T-helper 1 cell treated with Interleukin-12 subunit alpha and Interleukin-12 subunit beta and Interleukin-4 antibody, amounts not matched to agents 30 μg/mL and 1 μg/mL, for 36 hours (primary cell): Measurements from ENCODE around the gene ITGA8.

Source experiments
- H3K27ac Mint-ChIP-seq: one replicate; pipeline ENCODE4 v1.8.0; 2021; ENCODE audit warnings: mild to moderate bottlenecking, mixed read lengths
- H3K27me3 Mint-ChIP-seq: one replicate; pipeline ENCODE4 v1.8.0; 2021; ENCODE audit warnings: low read depth, mixed read lengths
- H3K36me3 Mint-ChIP-seq: one replicate; pipeline ENCODE4 v1.8.0; 2021; ENCODE audit warnings: low read depth, mixed read lengths
- H3K4me1 Mint-ChIP-seq: one replicate; pipeline ENCODE4 v1.8.0; 2021; ENCODE audit warnings: low read depth, mixed read lengths
- H3K4me3 Mint-ChIP-seq: one replicate; pipeline ENCODE4 v1.8.0; 2021; ENCODE audit warnings: mild to moderate bottlenecking, moderate library complexity, mixed read lengths
- H3K9me3 Mint-ChIP-seq: one replicate; pipeline ENCODE4 v1.8.0; 2021; ENCODE audit warnings: mixed read lengths

ITGA8 gene

GRCh38 chr10:15630353-15630752 lies 89.4 kb downstream of the ITGA8 start:
- H3K4me1 Mint-ChIP-seq: no peaks in the 10 kb centered on the region
- H3K36me3 Mint-ChIP-seq: no peaks in the 10 kb centered on the region
- H3K27ac Mint-ChIP-seq: no peak overlapping the region
- no peak overlapping the region for H3K4me3 Mint-ChIP-seq
- H3K9me3 Mint-ChIP-seq: no peaks in the 10 kb centered on the region
- no peaks in the 10 kb centered on the region for H3K27me3 Mint-ChIP-seq

GRCh38 chr10:15627617-15628196 lies 92.0 kb downstream of the ITGA8 start:
- H3K4me1 Mint-ChIP-seq: no peaks in the 10 kb centered on the region
- no peak overlapping the region for H3K4me3 Mint-ChIP-seq
- H3K36me3 Mint-ChIP-seq: no peaks in the 10 kb centered on the region
- H3K27ac Mint-ChIP-seq: no peak overlapping the region
- H3K9me3 Mint-ChIP-seq: no peaks in the 10 kb centered on the region
- H3K27me3 Mint-ChIP-seq: no peaks in the 10 kb centered on the region

- Mint-ChIP-seq H3K4me3 (no peak overlapping the region), H3K27me3 (no peaks in the 10 kb centered on the region), H3K4me1 (no peaks in the 10 kb centered on the region), H3K9me3 (no peaks in the 10 kb centered on the region), H3K27ac (no peak overlapping the region), H3K36me3 (no peaks in the 10 kb centered on the region)
Observed at GRCh38 chr10:15626937-15627336, 92.8 kb downstream of the ITGA8 start.

GRCh38 chr10:15625261-15625660 lies 94.5 kb downstream of the ITGA8 start:
- Mint-ChIP-seq H3K4me1 (no peaks in the 10 kb centered on the region), H3K4me3 (no peak overlapping the region), H3K27me3 (no peaks in the 10 kb centered on the region), H3K9me3 (no peaks in the 10 kb centered on the region), H3K36me3 (no peaks in the 10 kb centered on the region), H3K27ac (no peak overlapping the region)

- no peaks in the 10 kb centered on the region for H3K4me1 Mint-ChIP-seq
- no peak overlapping the region for H3K27ac Mint-ChIP-seq
- H3K9me3 Mint-ChIP-seq: no peaks in the 10 kb centered on the region
- H3K4me3 Mint-ChIP-seq: no peak overlapping the region
- no peaks in the 10 kb centered on the region for H3K27me3 Mint-ChIP-seq
- no peaks in the 10 kb centered on the region for H3K36me3 Mint-ChIP-seq
Observed at GRCh38 chr10:15624401-15625196, 95.1 kb downstream of the ITGA8 start.

GRCh38 chr10:15620836-15621515 lies 98.7 kb downstream of the ITGA8 start:
- Mint-ChIP-seq H3K36me3 (no peaks in the 10 kb centered on the region), H3K4me3 (no peak overlapping the region), H3K9me3 (no peaks in the 10 kb centered on the region), H3K27ac (no peak overlapping the region), H3K27me3 (no peaks in the 10 kb centered on the region), H3K4me1 (no peaks in the 10 kb centered on the region)

GRCh38 chr10:15620337-15620736 lies 99.4 kb downstream of the ITGA8 start:
- H3K4me3 Mint-ChIP-seq: no peak overlapping the region
- H3K4me1 Mint-ChIP-seq: no peaks in the 10 kb centered on the region
- H3K27ac Mint-ChIP-seq: no peak overlapping the region

GRCh38 chr10:15609246-15609645 lies 110.5 kb downstream of the ITGA8 start:
- Mint-ChIP-seq H3K4me1 (no peaks in the 10 kb centered on the region), H3K4me3 (no peak overlapping the region), H3K27ac (no peak overlapping the region), H3K9me3 (no peaks in the 10 kb centered on the region), H3K27me3 (no peaks in the 10 kb centered on the region), H3K36me3 (no peaks in the 10 kb centered on the region)

More at GRCh38 chr10:15620337-15620736, 99.4 kb downstream of the ITGA8 start:
- Mint-ChIP-seq H3K36me3 (no peaks in the 10 kb centered on the region), H3K27me3 (no peaks in the 10 kb centered on the region), H3K9me3 (no peaks in the 10 kb centered on the region)

GRCh38 chr10:15606377-15606776 lies 113.3 kb downstream of the ITGA8 start:
- Mint-ChIP-seq H3K27ac (no peak overlapping the region), H3K4me1 (no peaks in the 10 kb centered on the region), H3K9me3 (no peaks in the 10 kb centered on the region), H3K4me3 (no peak overlapping the region), H3K27me3 (peaks cover under 1% of the 10 kb centered on the region), H3K36me3 (no peaks in the 10 kb centered on the region)

- H3K36me3 Mint-ChIP-seq: no peaks in the 10 kb centered on the region
- no peaks in the 10 kb centered on the region for H3K4me1 Mint-ChIP-seq
- H3K4me3 Mint-ChIP-seq: no peak overlapping the region
Observed at GRCh38 chr10:15605740-15606369, 113.9 kb downstream of the ITGA8 start.

GRCh38 chr10:15603446-15604011 lies 116.2 kb downstream of the ITGA8 start:
- Mint-ChIP-seq H3K9me3 (no peaks in the 10 kb centered on the region), H3K27me3 (peaks cover 5% of the 10 kb centered on the region), H3K4me3 (no peak overlapping the region), H3K36me3 (no peaks in the 10 kb centered on the region), H3K27ac (no peak overlapping the region), H3K4me1 (no peaks in the 10 kb centered on the region)

More at GRCh38 chr10:15605740-15606369, 113.9 kb downstream of the ITGA8 start:
- H3K9me3 Mint-ChIP-seq: no peaks in the 10 kb centered on the region
- H3K27ac Mint-ChIP-seq: no peak overlapping the region
- H3K27me3 Mint-ChIP-seq: peaks cover 5% of the 10 kb centered on the region

GRCh38 chr10:15601819-15602218 lies 117.9 kb downstream of the ITGA8 start:
- Mint-ChIP-seq H3K36me3 (no peaks in the 10 kb centered on the region), H3K9me3 (no peaks in the 10 kb centered on the region), H3K27me3 (peaks cover 5% of the 10 kb centered on the region), H3K4me1 (no peaks in the 10 kb centered on the region), H3K4me3 (no peak overlapping the region), H3K27ac (no peak overlapping the region)

- H3K9me3 Mint-ChIP-seq: no peaks in the 10 kb centered on the region
- no peaks in the 10 kb centered on the region for H3K4me1 Mint-ChIP-seq
- no peaks in the 10 kb centered on the region for H3K36me3 Mint-ChIP-seq
- H3K27me3 Mint-ChIP-seq: peaks cover under 1% of the 10 kb centered on the region
- H3K27ac Mint-ChIP-seq: no peak overlapping the region
- no peak overlapping the region for H3K4me3 Mint-ChIP-seq
Observed at GRCh38 chr10:15595260-15595659, 124.5 kb downstream of the ITGA8 start.

- Mint-ChIP-seq H3K27me3 (peaks cover 4% of the 10 kb centered on the region), H3K9me3 (no peaks in the 10 kb centered on the region), H3K4me1 (no peaks in the 10 kb centered on the region), H3K27ac (no peak overlapping the region), H3K4me3 (no peak overlapping the region), H3K36me3 (no peaks in the 10 kb centered on the region)
Observed at GRCh38 chr10:15591937-15592336, 127.8 kb downstream of the ITGA8 start.
